Activated naive CD4-positive, alpha-beta T cell treated with anti-CD3 and anti-CD28 coated beads, Interleukin-2, amount 10 ng/mL, durations not matched to agents 7 days and 5 days (primary cell): Measurements from ENCODE around the gene NPHP1.
"Not testable (repeated sequence)": the region's sequence is repeated elsewhere in the genome, so short reads cannot be mapped to it uniquely, and the experiment has no call there.

Experiments used
- CTCF ChIA-PET: fragments of 350-600 bp; sonication (Branson Sonifier 250); formaldehyde crosslinking; loops from one replicate; lab custom pipeline; 2021; ENCODE audit warnings: antibody characterized with exemption; lab: Charles Lee
- DNase-seq: peaks from one replicate; pipeline ENCODE4 v3.0.0-alpha.2; 2020
- H3K27ac Mint-ChIP-seq: one replicate; pipeline ENCODE4 v1.8.0; 2021; ENCODE audit warnings: mild to moderate bottlenecking, moderate library complexity, mixed read lengths
- H3K27me3 Mint-ChIP-seq: one replicate; pipeline ENCODE4 v1.8.0; 2021; ENCODE audit warnings: mild to moderate bottlenecking, mixed read lengths
- H3K36me3 Mint-ChIP-seq: one replicate; pipeline ENCODE4 v1.8.0; 2021; ENCODE audit warnings: mixed read lengths
- H3K4me1 Mint-ChIP-seq: one replicate; pipeline ENCODE4 v1.8.0; 2021; ENCODE audit warnings: mixed read lengths
- H3K4me3 Mint-ChIP-seq: one replicate; pipeline ENCODE4 v1.8.0; 2021; ENCODE audit warnings: mild to moderate bottlenecking, moderate library complexity, mixed read lengths
- H3K9me3 Mint-ChIP-seq: one replicate; pipeline ENCODE4 v1.8.0; 2021; ENCODE audit warnings: mixed read lengths

NPHP1 gene

GRCh38 chr2:110215566-110216158 is 10.8 kb upstream of the NPHP1 start:
- CTCF ChIA-PET: no interaction called here
- Mint-ChIP-seq H3K9me3 (peaks cover 4% of the 10 kb centered on the region), H3K4me1 (peaks cover 17% of the 10 kb centered on the region), H3K27ac (no peak overlapping the region), H3K36me3 (peaks cover 4% of the 10 kb centered on the region), H3K4me3 (no peak overlapping the region), H3K27me3 (peaks cover 44% of the 10 kb centered on the region)
- DNase-seq: no peak

- Mint-ChIP-seq H3K27me3 (peaks cover 43% of the 10 kb centered on the region), H3K4me3 (no peak overlapping the region), H3K36me3 (peaks cover 6% of the 10 kb centered on the region), H3K27ac (no peak overlapping the region), H3K4me1 (peaks cover 20% of the 10 kb centered on the region), H3K9me3 (peaks cover 4% of the 10 kb centered on the region)
- CTCF ChIA-PET: no interaction called here
- no peak for DNase-seq
Observed at GRCh38 chr2:110215091-110215490, 10.3 kb upstream of the NPHP1 start.

GRCh38 chr2:110213522-110213921 is 8.7 kb upstream of the NPHP1 start:
- H3K27ac Mint-ChIP-seq, CTCF ChIA-PET, H3K4me3 Mint-ChIP-seq, DNase-seq, H3K9me3 Mint-ChIP-seq: not testable (repeated sequence)
- Mint-ChIP-seq H3K27me3 (peaks cover 29% of the 10 kb centered on the region), H3K36me3 (peaks cover 17% of the 10 kb centered on the region), H3K4me1 (peaks cover 28% of the 10 kb centered on the region)

- DNase-seq: peak; percentile 79
- H3K36me3 Mint-ChIP-seq: peaks cover 17% of the 10 kb centered on the region
- peaks cover 4% of the 10 kb centered on the region for H3K9me3 Mint-ChIP-seq
- H3K27ac Mint-ChIP-seq: peak within 1 kb of the TSS; percentile 92
- peaks cover 28% of the 10 kb centered on the region for H3K4me1 Mint-ChIP-seq
- peaks cover 17% of the 10 kb centered on the region for H3K27me3 Mint-ChIP-seq
- H3K4me3 Mint-ChIP-seq: peak within 1 kb of the TSS; percentile 91
- CTCF ChIA-PET: no interaction called here
Observed at GRCh38 chr2:110211938-110212858, 7.4 kb upstream of the NPHP1 start, which contains the start of gene MTLN. MTLN (minus strand) TSS chr2:110212547; CDS start chr2:110212525, 22 bp downstream.

GRCh38 chr2:110205660-110206455 is 1.0 kb upstream of the NPHP1 start:
- CTCF ChIA-PET: no interaction called here

GRCh38 chr2:110198016-110198415 is 6.8 kb downstream of the NPHP1 start:
- no peaks in the 10 kb centered on the region for H3K36me3 Mint-ChIP-seq
- no peak overlapping the region for H3K27ac Mint-ChIP-seq
- CTCF ChIA-PET: no interaction called here
- no peaks in the 10 kb centered on the region for H3K27me3 Mint-ChIP-seq
- H3K4me1 Mint-ChIP-seq: no peaks in the 10 kb centered on the region
- H3K9me3 Mint-ChIP-seq: no peaks in the 10 kb centered on the region
- no peak overlapping the region for H3K4me3 Mint-ChIP-seq
- no peak for DNase-seq

More at GRCh38 chr2:110205660-110206455, 1.0 kb upstream of the NPHP1 start:
- Mint-ChIP-seq H3K27ac (no peak overlapping the region), H3K36me3 (peaks cover 17% of the 10 kb centered on the region), H3K27me3 (peaks cover 7% of the 10 kb centered on the region), H3K4me1 (peaks cover 29% of the 10 kb centered on the region), H3K4me3 (peak overlapping the region; percentile 84), H3K9me3 (no peaks in the 10 kb centered on the region)
- no peak for DNase-seq

- no peak overlapping the region for H3K4me3 Mint-ChIP-seq
- H3K36me3 Mint-ChIP-seq: no peaks in the 10 kb centered on the region
- no peak for DNase-seq
- H3K27me3 Mint-ChIP-seq: no peaks in the 10 kb centered on the region
- H3K27ac Mint-ChIP-seq: no peak overlapping the region
- no peaks in the 10 kb centered on the region for H3K9me3 Mint-ChIP-seq
- H3K4me1 Mint-ChIP-seq: no peaks in the 10 kb centered on the region
- CTCF ChIA-PET: no interaction called here
Observed at GRCh38 chr2:110197452-110197851, 7.4 kb downstream of the NPHP1 start.

GRCh38 chr2:110190169-110190568 is 14.6 kb downstream of the NPHP1 start:
- H3K4me1 Mint-ChIP-seq, H3K27me3 Mint-ChIP-seq, H3K36me3 Mint-ChIP-seq, DNase-seq, CTCF ChIA-PET, H3K27ac Mint-ChIP-seq, H3K9me3 Mint-ChIP-seq, H3K4me3 Mint-ChIP-seq: not testable (repeated sequence)

GRCh38 chr2:110182449-110182848 is 22.4 kb downstream of the NPHP1 start:
- H3K27ac Mint-ChIP-seq: no peak overlapping the region
- CTCF ChIA-PET: no interaction called here
- no peak for DNase-seq
- peaks cover 15% of the 10 kb centered on the region for H3K9me3 Mint-ChIP-seq
- no peaks in the 10 kb centered on the region for H3K36me3 Mint-ChIP-seq
- peaks cover 16% of the 10 kb centered on the region for H3K27me3 Mint-ChIP-seq
- no peaks in the 10 kb centered on the region for H3K4me1 Mint-ChIP-seq
- H3K4me3 Mint-ChIP-seq: no peak overlapping the region

GRCh38 chr2:110180036-110180435 is 24.8 kb downstream of the NPHP1 start:
- H3K27me3 Mint-ChIP-seq: peaks cover 16% of the 10 kb centered on the region
- H3K9me3 Mint-ChIP-seq: peaks cover 13% of the 10 kb centered on the region
- H3K27ac Mint-ChIP-seq: no peak overlapping the region
- H3K4me3 Mint-ChIP-seq: no peak overlapping the region
- CTCF ChIA-PET: no interaction called here
- DNase-seq: no peak
- H3K4me1 Mint-ChIP-seq: no peaks in the 10 kb centered on the region
- H3K36me3 Mint-ChIP-seq: no peaks in the 10 kb centered on the region

- Mint-ChIP-seq H3K27me3 (peaks cover 6% of the 10 kb centered on the region), H3K36me3 (no peaks in the 10 kb centered on the region), H3K4me1 (peaks cover 3% of the 10 kb centered on the region), H3K27ac (no peak overlapping the region), H3K4me3 (no peak overlapping the region), H3K9me3 (no peaks in the 10 kb centered on the region)
- no peak for DNase-seq
- CTCF ChIA-PET: no interaction called here
Observed at GRCh38 chr2:110173523-110173922, 31.3 kb downstream of the NPHP1 start.

GRCh38 chr2:110172506-110172905 is 32.3 kb downstream of the NPHP1 start:
- peaks cover 6% of the 10 kb centered on the region for H3K27me3 Mint-ChIP-seq
- no peak overlapping the region for H3K27ac Mint-ChIP-seq
- H3K36me3 Mint-ChIP-seq: no peaks in the 10 kb centered on the region
- CTCF ChIA-PET: no interaction called here
- H3K4me3 Mint-ChIP-seq: no peak overlapping the region
- peaks cover 3% of the 10 kb centered on the region for H3K4me1 Mint-ChIP-seq
- H3K9me3 Mint-ChIP-seq: no peaks in the 10 kb centered on the region
- no peak for DNase-seq

GRCh38 chr2:110170102-110170501 is 34.7 kb downstream of the NPHP1 start:
- H3K36me3 Mint-ChIP-seq: no peaks in the 10 kb centered on the region
- H3K9me3 Mint-ChIP-seq: no peaks in the 10 kb centered on the region
- H3K4me1 Mint-ChIP-seq: peaks cover 3% of the 10 kb centered on the region
- H3K27me3 Mint-ChIP-seq: peaks cover 7% of the 10 kb centered on the region
- CTCF ChIA-PET: interaction anchor here (1.3 kb wide), 1 partner anchor 13 kb away, joined by 5 read pairs; no protein-coding TSS in a partner anchor
- no peak overlapping the region for H3K4me3 Mint-ChIP-seq
- no peak for DNase-seq
- no peak overlapping the region for H3K27ac Mint-ChIP-seq
